Measurements from ENCODE around the gene STAT4.

STAT4 gene

GRCh38 chr2:191150600-191151330, at the start of gene STAT4:
Gene STAT4 (minus strand): TSS chr2:191150994. CDS start chr2:191148203, 2,791 bp downstream.
- DNase-seq: peak; percentile 78

GRCh38 chr2:191199929-191200512, 49.2 kb upstream of the STAT4 start:
- DNase-seq: no peak

GRCh38 chr2:191198271-191198670, 47.5 kb upstream of the STAT4 start:
- no peak for DNase-seq

- DNase-seq: no peak
Observed at GRCh38 chr2:191197096-191197495, 46.3 kb upstream of the STAT4 start.

- no peak for DNase-seq
Observed at GRCh38 chr2:191195021-191195420, 44.2 kb upstream of the STAT4 start.

- DNase-seq: no peak
Observed at GRCh38 chr2:191190861-191191552, 40.2 kb upstream of the STAT4 start.

GRCh38 chr2:191190435-191190834, 39.6 kb upstream of the STAT4 start:
- DNase-seq: no peak

- DNase-seq: no peak
Observed at GRCh38 chr2:191189112-191189635, 38.4 kb upstream of the STAT4 start.

- peak; percentile 21 for DNase-seq
Observed at GRCh38 chr2:191188550-191189093, 37.8 kb upstream of the STAT4 start.

GRCh38 chr2:191187105-191187829, 36.5 kb upstream of the STAT4 start:
- DNase-seq: no peak

GRCh38 chr2:191184457-191184856, 33.7 kb upstream of the STAT4 start:
- DNase-seq: no peak

- no peak for DNase-seq
Observed at GRCh38 chr2:191183516-191183915, 32.7 kb upstream of the STAT4 start.

GRCh38 chr2:191183081-191183480, 32.3 kb upstream of the STAT4 start:
- DNase-seq: no peak

- no peak for DNase-seq
Observed at GRCh38 chr2:191180713-191181112, 29.9 kb upstream of the STAT4 start.

- no peak for DNase-seq
Observed at GRCh38 chr2:191180276-191180675, 29.5 kb upstream of the STAT4 start.

- no peak for DNase-seq
Observed at GRCh38 chr2:191178806-191179514, 28.2 kb upstream of the STAT4 start.

GRCh38 chr2:191177751-191178736, 27.2 kb upstream of the STAT4 start:
- DNase-seq: no peak

- no peak for DNase-seq
Observed at GRCh38 chr2:191176801-191177438, 26.1 kb upstream of the STAT4 start.

- DNase-seq: no peak
Observed at GRCh38 chr2:191176305-191176704, 25.5 kb upstream of the STAT4 start.

GRCh38 chr2:191174442-191174841, 23.6 kb upstream of the STAT4 start:
- no peak for DNase-seq
